ENCODE results near the gene OR7D4.
"Not testable (repeated sequence)": the region's sequence is repeated elsewhere in the genome, so short reads cannot be mapped to it uniquely, and the experiment has no call there.

OR7D4 gene

DNA sequence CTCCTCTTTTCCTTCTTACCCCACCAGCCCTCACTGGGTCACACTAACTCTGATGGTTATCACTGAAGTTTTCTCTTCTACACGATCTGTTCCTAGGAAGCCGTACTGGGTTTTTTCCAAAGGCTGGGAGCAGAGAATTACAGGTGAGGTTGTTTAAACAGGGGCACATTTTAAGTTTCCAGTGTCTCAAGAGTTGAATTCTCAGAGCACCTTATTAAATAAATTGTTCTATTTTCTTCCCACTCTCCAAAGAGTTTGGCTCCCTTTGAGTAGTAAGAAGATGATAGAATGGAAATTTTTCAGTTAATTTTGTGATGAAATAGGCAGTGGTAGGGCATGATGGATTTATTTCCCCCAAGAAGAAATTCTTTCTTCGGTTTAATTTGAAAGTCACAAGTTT is at the start of gene OR7D4:
Gene OR7D4, minus strand, starts transcription at position 101 of the 400 bp plus-strand sequence. CDS start 4,752 bp downstream, outside the sequence.
- no peak for DNase-seq

DNA sequence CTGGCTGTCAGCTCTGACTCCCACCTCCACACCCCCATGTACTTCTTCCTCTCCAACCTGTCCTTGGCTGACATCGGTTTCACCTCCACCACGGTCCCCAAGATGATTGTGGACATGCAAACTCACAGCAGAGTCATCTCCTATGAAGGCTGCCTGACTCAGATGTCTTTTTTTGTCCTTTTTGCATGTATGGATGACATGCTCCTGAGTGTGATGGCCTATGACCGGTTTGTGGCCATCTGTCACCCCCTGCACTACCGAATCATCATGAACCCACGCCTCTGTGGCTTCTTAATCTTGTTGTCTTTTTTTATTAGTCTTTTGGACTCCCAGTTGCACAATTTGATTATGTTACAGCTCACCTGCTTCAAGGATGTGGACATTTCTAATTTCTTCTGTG is 31.8 kb upstream of the OR7D4 start:
- DNase-seq, result no peak

DNA sequence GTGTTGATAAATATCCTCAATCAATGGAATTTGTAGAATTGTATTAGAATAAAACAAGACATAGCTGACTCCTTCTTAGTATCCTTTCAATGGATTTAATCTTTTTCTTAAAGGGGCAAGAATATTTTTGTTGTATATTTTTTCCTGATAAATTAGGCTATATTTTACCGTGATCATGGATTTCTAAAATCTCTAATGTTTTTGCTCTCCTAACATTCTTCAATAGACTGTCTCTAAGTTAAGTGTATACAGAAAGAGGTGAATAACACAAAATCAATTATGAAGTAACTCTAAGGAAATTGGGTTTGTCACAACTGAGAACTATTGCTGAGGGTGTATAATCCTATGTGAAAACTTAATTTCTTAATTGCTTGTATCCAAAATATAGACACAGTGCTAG is 31.2 kb upstream of the OR7D4 start, which contains the start of gene OR7E24:
Gene OR7E24, plus strand, starts transcription at position 301 of the 400 bp plus-strand sequence. CDS start 114 bp downstream, outside the sequence.
- no peak for DNase-seq

DNA sequence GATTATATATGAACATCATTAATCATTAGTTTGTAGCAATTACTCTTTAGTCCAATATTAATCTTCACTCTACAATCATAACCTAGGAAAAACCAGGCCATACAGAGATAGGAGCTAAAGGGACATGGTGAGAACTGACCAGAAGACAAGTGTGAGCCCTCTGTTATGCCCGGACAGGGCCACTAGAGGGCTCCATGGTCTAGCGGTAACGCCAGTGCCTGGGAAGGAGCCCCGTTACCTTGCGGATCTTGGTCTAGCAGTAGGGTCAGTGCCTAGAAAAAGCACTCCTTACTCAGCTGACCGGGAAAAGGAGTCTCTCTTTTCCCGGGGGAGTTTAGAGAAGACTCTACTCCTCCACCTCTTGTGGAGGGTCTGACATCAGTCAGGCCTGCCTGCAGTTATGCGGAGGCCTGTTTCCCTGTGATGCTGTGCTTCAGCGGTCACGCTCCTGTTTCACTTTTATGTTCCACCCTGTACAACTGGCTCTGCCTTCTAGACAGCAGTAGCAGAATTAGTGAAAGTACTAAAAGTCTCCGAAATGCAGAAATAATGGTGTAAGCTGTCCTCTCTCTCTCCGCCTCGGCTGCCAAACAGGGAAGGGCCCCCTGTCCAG is 13.8 kb downstream of the OR7D4 start:
- DNase-seq, result peak; percentile 42

DNA sequence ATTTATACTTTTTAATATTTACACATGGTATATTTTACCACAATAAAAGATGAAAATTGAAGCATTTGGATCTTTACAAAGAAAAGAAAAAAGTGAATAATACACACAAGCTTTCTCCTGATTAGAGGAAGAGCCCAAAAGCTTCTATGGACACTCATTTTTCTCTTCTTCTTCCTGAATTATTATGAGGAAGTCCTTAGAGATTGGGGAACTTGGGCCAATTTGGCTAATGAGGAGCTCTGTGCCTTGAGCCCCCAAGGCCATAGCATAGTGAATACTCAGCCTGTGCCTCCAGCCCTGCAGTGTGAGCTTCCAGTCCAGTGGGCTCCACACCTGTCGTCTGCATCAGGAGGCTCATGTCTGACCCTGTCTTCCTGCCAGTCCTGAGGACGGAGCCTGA is 21.3 kb downstream of the OR7D4 start:
- not testable (repeated sequence) for DNase-seq

DNA sequence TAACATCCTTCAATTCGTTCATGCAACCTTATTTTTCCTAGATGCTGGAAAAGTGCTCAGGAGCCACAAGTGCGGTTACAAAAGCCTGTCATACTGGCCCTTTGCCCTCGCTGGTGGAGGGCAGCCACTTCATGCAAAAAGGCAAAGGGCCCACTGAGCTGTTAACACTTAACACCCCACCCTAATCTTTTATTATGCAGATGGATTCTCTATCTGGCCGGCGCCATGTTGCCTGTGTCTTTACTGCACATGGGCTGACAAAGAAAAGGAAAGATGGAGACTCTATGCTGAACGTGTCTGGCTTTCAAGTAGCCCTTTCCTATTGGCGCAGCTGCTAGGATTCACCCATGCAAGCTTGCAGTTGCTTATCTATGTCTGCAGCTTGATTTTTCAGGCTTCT is 29.9 kb downstream of the OR7D4 start:
- DNase-seq, result no peak

DNA sequence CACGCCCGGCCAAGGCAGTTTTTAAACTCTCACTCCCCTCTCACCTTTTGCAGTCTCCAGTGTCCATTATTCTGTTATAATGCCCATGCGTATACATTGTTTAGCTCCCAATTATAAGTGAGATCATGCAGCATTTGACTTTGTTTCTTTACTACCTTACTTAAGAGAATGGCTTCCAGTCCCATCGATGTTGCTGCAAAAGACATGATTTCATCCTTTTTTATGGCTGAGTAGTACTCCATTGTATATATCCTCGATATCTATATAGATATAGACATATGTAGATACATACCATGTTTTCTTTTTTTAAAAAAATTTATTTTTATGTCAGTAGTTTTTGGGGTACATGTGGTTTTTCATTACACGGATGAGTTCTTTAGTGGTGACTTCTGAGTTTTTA is 32.2 kb downstream of the OR7D4 start:
- no peak for DNase-seq

DNA sequence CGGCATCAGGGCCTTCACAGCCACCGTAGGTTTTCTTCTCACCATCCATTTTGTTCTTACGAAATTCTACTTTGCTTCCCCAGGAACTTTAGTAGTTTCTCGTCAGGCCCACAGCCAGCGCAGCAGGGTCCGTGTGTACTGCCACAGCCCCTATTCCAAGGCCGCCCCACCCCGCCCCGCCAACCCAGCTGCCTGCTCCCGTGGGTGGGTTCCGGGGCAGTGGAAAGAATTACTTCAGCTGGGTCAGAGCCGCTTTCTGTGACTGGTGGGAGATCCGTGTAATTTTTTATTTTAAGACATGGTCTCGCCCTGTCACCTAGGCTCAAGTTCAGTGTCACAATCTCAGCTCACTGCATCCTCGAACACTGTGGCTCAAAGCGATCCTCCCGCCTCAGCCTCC is 36.4 kb downstream of the OR7D4 start:
- no peak for DNase-seq

DNA sequence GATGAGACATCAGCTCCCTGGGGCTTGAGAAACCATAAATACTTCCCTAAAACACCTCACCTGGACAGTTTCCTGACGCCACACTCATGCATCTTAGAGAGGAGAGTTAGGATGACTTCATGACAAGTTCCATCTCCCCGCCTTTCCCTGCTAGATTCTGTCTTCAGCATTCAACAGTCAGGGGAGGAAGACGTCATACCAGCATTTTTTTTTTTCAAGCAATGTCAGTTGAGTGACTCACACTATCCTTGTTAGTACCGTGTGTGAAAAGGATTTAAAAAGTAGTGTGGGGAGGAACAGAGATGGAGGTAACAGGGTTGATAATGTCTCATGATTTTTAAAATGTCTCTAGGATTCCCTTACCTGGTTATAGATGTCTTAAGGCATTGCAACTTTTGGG is 40.5 kb downstream of the OR7D4 start, which contains the start of gene OR7D2:
Gene OR7D2, plus strand, starts transcription at position 79 of the 400 bp plus-strand sequence. CDS start 6,803 bp downstream, outside the sequence.
- no peak for DNase-seq

DNA sequence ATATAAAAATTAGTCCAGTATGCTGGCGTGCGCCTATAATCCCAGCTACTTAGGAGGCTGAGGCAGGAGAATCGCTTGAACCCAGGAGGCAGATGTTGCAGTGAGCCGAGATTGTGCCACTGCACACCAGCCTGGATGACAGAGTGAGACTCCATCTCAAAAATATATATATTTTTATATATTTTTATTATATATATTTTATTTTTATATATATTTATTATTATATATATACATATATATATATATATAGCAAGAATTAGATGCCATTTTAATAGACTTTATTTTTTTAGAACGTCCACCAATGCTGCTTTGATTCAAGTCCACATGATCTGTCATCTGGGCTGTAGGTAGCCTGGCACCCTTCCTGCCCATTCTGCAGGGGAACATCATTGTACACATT is 44.1 kb downstream of the OR7D4 start:
- DNase-seq, result no peak

DNA sequence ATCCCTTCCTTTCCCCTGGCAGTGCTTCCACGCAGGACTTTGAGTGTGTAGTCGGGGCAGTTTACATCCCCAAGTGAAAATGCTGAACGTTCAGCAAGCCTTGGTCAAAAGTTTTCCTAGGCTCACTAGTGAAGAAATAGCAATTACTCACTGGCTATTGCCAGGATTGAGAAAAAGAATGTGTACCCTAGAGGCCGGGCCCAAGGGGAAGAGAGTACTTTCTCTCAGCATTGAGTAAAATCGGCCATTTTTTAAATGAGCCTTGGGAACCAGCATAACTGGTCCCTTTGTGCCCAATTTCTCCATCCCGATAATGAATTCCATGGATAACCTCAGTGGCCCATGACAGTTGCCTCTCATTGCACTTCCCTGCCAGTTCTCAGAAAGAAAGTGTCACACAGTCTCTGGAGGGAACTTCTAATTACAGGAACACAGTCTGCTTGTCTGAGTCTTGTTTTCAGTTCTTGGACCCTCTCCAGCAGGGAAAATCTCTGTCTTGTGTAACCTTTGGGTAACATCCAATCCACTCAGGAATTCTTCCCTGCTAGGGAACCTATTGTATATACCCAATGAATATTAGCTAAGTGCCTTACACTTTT is 47.9 kb downstream of the OR7D4 start:
- DNase-seq, result no peak

DNA sequence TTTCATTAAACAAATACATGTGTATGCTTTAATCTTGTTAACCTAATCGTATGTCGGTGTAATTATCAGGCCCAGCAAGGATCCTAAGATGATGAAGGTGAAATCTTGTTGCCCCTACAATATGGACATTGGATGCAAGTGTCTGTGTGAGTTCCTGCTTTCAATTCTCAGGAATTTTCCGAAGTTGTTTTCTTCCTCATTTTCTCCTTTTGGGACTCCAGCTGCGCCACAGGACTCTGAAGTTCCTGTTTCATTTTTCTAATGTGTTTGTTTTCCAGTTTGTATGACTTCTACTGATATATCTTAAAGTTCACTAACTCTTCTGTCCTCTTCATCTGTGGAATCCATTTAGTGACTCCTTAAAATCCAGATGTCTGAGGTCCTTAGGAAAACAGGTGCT is 52.5 kb downstream of the OR7D4 start:
- no peak for DNase-seq

DNA sequence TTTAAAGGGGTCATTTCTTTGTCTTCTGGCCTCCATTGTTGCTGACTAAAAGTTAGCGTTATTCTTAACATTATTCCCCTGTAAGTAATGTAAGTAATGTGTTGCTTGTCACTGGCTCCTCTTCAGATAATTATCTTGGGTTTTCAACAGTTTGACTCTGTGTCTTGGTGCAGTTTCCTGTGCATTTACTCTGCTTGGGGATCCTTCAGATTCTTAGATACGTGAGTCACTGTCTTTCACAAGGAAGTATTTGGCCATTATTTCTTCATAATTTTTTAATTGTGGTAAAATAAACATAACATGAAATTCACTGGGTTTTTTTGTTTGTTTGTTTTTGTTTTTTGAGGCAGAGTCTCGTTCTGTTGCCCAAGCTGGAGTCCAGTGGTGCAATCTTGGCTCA is 54.1 kb downstream of the OR7D4 start:
- no peak for DNase-seq

DNA sequence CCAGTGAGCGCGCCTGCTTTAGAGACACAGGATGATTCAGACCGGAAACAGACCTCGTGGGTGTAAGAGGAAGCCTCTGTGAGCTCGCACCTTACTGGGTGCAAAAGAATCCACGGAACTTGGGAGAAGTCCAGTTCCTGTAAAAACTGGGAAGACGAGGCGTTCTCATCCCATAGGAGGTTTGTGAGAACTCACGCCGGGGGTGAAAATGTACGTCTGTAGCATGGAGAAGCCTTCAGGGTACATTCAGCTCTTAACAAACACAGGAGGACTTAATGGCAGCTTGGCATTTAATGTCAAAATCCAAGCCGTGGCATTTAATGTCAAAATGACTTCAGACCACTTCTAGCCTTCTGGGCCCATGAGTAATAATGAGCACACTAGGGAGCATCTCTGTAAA is 58.0 kb downstream of the OR7D4 start:
- no peak for DNase-seq

All from NCI-H2029 (cell line).